NK-92 (cell line): Measurements from ENCODE around the gene SUPT20HL1.

ENCODE experiments used
- DNase-seq: peaks from one replicate; lab custom pipeline; 2025; ENCODE audit not compliant: unreplicated experiment; lab: John Stamatoyannopoulos, UW

The SUPT20HL1 gene

GRCh38 chrX:24395775-24396174, 35.3 kb downstream of the SUPT20HL1 start:
- DNase-seq: no peak

DNA sequence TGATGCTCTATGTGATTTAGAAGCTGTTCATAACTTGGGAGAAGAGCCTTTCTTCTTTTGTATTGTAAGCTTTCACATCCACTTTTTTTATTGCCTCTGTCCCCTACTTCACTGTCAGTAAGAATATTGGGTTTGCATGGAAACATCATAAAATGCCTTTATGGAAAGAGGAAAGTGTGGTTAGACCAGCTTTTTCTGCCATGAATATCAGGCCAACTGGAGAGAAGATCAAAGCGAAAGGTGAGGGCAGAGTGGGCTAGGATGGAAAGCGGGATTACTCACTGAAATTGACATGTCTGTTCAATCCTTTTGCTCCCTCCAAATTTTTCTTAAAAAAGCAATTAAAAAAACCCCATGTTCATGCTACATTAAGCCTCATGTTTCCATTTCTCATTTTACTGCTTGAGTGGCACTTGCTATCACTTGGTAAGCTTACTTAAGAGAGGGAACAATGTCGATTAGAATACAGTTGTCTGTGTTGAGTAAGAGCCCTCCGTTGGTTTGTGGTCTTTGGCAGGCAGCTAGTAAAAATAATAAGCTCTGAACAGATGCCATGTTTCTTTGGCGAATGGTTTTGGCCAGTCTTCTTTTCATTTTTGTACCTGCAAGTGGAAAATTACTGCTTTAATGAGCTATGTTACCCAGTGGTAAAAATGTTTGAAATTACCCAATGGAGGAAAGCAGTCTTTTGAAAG, 35.9 kb downstream of the SUPT20HL1 start:
- no peak for DNase-seq

DNA sequence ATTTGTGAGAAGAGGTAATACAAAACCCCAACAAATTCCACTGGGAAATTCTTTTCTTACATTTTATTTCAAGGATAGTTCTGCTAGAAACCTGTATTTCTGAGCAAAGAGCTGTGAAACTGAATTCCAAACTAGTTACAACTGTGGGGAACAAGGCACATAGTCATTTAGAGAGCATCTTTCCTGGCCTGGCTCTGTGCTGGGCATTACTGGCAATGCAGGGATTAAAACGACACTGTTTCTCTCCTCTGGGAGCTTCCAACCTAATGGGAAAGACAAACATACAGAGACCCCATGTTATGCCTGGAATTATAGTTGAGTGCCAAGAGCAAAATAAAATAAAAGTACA, 36.5 kb downstream of the SUPT20HL1 start:
- DNase-seq: no peak

- no peak for DNase-seq
Measured at GRCh38 chrX:24398766-24399165, 38.3 kb downstream of the SUPT20HL1 start.

DNA sequence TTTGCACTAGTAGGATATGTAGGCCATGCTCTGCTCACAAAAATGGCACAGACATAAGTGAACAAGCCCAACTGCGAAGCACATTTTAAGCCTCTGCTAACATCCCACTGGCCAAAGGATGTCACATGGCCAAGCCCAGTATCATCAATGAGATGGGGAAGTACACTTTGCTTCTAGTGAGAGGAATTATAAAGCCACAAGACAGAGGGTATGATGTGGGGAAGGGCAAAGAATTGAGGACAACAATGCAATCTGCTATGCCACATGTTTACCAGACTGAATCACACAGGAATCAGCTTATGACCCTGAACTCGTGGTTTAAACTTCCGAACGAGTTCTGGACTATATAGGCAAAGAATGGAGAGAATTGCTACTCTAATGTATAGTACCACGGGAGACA, 39.1 kb downstream of the SUPT20HL1 start:
- no peak for DNase-seq

GRCh38 chrX:24405959-24406358, 45.5 kb downstream of the SUPT20HL1 start:
- no peak for DNase-seq
